ENCODE results near the gene PHF8. TPM values are rescaled to one million over a fixed set of nuclear protein-coding genes. Genes with fewer than 3 reads are reported as not detected.

Gene PHF8
- total RNA-seq, 1 donor from 2014 or later, result 12.6 TPM

DNA sequence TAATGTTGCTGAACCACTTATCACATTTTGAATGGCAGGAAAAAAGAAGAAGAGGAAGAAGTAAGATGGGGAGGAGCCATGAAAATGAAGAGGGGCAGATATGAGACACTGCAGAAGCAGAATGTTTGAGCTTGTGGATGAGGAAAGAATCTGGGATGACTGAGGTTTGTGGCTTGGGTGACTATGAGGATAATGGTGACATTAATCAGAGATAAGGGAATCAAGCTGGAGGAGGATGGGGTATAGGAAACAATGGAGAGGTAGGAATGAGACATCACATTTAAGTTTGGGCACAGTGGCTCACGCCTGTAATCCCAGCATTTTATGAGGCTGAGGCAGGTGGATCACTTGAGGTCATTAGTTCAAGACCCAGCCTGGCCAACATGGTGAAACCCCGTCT lies 19.1 kb upstream of the PHF8 start:
- FAIRE-seq, result no peak
- H3K27me3 ChIP-seq (ENCODE audit: control insufficient read depth, insufficient read depth, low read length), result no peaks in the 10 kb centered on the region
- H3K4me3 ChIP-seq (ENCODE audit: low read depth, low read length), result no peak overlapping the region
- no peaks in the 10 kb centered on the region for H3K36me3 ChIP-seq (ENCODE audit: control insufficient read depth, insufficient read depth, low read length)
- no peak for DNase-seq (ENCODE audit: low read depth)
- TF ChIP-seq, protein P1, sequence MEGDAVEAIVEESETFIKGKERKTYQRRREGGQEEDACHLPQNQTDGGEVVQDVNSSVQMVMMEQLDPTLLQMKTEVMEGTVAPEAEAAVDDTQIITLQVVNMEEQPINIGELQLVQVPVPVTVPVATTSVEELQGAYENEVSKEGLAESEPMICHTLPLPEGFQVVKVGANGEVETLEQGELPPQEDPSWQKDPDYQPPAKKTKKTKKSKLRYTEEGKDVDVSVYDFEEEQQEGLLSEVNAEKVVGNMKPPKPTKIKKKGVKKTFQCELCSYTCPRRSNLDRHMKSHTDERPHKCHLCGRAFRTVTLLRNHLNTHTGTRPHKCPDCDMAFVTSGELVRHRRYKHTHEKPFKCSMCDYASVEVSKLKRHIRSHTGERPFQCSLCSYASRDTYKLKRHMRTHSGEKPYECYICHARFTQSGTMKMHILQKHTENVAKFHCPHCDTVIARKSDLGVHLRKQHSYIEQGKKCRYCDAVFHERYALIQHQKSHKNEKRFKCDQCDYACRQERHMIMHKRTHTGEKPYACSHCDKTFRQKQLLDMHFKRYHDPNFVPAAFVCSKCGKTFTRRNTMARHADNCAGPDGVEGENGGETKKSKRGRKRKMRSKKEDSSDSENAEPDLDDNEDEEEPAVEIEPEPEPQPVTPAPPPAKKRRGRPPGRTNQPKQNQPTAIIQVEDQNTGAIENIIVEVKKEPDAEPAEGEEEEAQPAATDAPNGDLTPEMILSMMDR (IDR thresholded peaks at IDR 0.05; ENCODE audit: insufficient read depth, low read length, severe bottlenecking), result no peak

DNA sequence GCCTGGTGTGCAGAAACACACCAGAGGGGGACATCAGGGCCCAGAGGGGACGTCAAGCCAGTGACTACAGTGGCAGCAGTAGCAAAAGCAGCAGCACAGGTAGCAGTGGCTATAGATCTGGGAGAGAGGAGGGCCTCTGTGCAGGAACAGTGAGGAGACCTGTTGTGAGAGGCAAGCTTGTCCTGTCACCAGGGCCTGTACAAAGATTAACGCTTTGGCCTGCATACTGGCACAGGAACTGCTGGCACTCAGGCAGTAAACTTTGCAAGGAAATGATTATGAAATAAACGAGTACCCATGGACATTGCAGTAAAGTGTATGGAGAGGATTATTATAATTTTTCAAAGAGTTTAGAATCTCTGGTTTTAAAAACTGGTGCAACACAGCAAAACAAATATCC lies 5.5 kb upstream of the PHF8 start:
- FAIRE-seq (no peak), DNase-seq (ENCODE audit: low read depth) (no peak)
- H3K36me3 ChIP-seq (ENCODE audit: control insufficient read depth, insufficient read depth, low read length), result no peaks in the 10 kb centered on the region
- H3K27me3 ChIP-seq (ENCODE audit: control insufficient read depth, insufficient read depth, low read length), result no peaks in the 10 kb centered on the region
- TF ChIP-seq, protein P1 (IDR thresholded peaks at IDR 0.05; ENCODE audit: insufficient read depth, low read length, severe bottlenecking), result no peak
- H3K4me3 ChIP-seq (ENCODE audit: low read depth, low read length), result no peak overlapping the region

DNA sequence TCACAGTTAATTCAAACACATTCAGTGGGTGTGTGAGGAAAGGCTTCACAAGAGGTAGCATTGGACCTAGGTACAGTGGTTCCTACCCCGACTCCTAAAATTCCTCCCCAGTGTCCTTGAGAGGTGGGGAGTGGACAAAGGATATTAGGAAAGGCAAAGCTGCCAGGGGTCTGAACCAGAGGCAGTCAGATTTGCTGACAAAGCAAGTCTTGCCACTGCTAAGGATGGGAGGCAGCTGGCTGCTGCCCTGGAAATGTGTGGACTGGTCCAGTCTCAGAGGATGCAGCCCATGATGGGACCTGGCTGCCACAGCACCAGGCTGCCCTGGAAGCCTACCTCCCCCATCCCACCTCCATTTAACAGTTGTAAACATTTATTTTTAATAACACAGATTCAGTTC lies 4.1 kb upstream of the PHF8 start:
- Histone ChIP-seq H3K36me3 (ENCODE audit: control insufficient read depth, insufficient read depth, low read length) (no peaks in the 10 kb centered on the region), H3K27me3 (ENCODE audit: control insufficient read depth, insufficient read depth, low read length) (no peaks in the 10 kb centered on the region), H3K4me3 (ENCODE audit: low read depth, low read length) (no peak overlapping the region)
- TF ChIP-seq, protein P1 (IDR thresholded peaks at IDR 0.05; ENCODE audit: insufficient read depth, low read length, severe bottlenecking), result no peak
- no peak for DNase-seq (ENCODE audit: low read depth)
- FAIRE-seq, result no peak

DNA sequence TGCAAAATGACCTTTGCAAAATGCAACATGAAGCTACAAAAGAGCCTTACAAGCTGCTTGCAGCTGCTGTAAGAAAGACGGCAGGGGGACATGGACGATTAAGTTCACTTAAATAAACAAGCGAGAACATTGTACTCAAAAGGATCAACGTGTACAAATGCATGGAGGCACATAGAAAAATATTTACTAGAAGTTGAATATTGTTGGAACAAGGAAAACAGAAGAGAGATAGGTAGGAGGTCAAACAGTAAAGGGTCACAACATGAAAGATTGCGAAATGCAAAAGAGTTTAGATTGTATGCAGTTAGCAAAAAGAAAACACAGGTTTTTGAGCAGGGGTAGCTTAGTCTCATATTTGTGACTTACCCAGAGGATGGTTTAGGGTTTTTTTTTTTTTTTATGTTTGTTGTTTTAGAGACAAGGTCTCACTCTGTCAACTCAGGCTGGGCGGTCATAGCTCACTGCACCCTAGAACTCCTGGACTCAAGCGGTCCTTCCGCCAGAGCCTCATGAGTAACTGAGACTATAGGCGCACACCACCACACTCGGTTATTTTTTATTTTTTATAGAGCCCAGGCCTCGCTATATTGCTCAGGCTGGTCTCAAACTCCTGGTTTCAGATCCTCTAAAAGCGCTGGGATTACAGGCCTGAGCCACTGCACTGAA lies 1.4 kb upstream of the PHF8 start:
- Histone ChIP-seq H3K27me3 (ENCODE audit: control insufficient read depth, insufficient read depth, low read length) (no peaks in the 10 kb centered on the region), H3K4me3 (ENCODE audit: low read depth, low read length) (no peak overlapping the region), H3K36me3 (ENCODE audit: control insufficient read depth, insufficient read depth, low read length) (peaks cover under 1% of the 10 kb centered on the region)
- FAIRE-seq (no peak), DNase-seq (ENCODE audit: low read depth) (no peak)
- TF ChIP-seq, protein P1 (IDR thresholded peaks at IDR 0.05; ENCODE audit: insufficient read depth, low read length, severe bottlenecking), result no peak

DNA sequence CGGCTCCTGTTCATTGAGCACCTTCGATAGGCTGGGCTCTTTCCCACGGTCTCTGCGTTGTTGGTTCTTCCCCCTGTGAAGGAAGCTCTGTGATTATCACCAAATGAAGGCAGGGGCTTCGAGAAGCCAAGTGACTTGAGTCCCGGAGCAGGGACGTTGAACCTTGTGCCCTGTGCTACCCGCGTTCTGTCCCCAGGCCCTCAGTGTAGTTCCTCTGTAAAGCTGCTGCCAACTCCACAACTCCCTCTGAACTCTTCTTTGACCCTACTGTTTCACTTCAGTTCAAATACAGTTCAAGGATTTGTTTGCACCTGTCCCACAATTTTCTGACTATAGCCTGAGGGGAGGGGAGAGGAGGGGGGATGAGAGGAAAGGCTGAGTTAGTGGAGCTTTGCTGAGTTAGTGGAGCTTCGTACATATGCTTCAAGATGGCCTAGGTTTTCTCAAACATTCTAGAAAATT lies 635 bp upstream of the PHF8 start:
- FAIRE-seq (no peak), DNase-seq (ENCODE audit: low read depth) (no peak)
- Histone ChIP-seq H3K36me3 (ENCODE audit: control insufficient read depth, insufficient read depth, low read length) (peaks cover 2% of the 10 kb centered on the region), H3K27me3 (ENCODE audit: control insufficient read depth, insufficient read depth, low read length) (no peaks in the 10 kb centered on the region), H3K4me3 (ENCODE audit: low read depth, low read length) (peak overlapping the region; percentile 60)
- TF ChIP-seq, protein P1 (IDR thresholded peaks at IDR 0.05; ENCODE audit: insufficient read depth, low read length, severe bottlenecking), result no peak

Measured in bronchial epithelial cell (primary cell).